GM23248 (cell line): ENCODE results near the gene BICD1.

Experiments
- EZH2 ChIP-seq: fragments of 200-600 bp; sonication (generic); IDR thresholded peaks from 2 replicates; pipeline ENCODE4 v1.6.1; 2018; ENCODE audit warnings: antibody characterized with exemption, mild to moderate bottlenecking; ENCODE audit not compliant: insufficient read depth, poor library complexity, severe bottlenecking
- EZH2phosphoT487 ChIP-seq: fragments of 200-600 bp; sonication (generic); IDR thresholded peaks from 2 replicates; pipeline ENCODE4 v1.6.1; 2018; ENCODE audit warnings: antibody characterized with exemption, moderate library complexity, mild to moderate bottlenecking, low read depth; ENCODE audit not compliant: insufficient read depth

DNA sequence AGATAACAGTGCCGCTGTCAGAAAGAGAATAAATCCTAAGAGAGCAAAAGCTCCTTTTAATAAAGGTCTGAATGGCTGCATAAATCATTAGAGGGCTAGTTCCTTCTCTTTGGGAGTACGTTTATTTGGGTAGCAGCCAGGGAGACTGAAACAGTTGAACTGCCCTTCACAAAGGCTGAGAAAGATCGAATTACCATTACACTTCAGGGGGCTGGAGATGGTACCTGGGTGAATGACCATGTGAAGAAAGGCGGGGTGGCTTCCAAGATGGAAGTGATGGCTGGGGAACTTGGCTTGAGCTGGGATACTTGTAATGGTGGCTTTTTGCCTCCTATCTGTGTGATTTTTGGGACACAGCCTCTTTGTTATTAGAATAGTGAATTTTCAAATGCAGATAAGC lies 291.0 kb downstream of the BICD1 start:
- TF ChIP-seq EZH2phosphoT487 (no peak), EZH2 (no peak)
